ENCODE results near the gene MGARP. TPM values are rescaled to one million over a fixed set of nuclear protein-coding genes. Genes with fewer than 3 reads are reported as not detected.

Gene MGARP
- polyA plus RNA-seq, 1 donor (not counting 4 experiments of a cell fraction or from before 2014, with no cell fraction given) = 0.94 TPM

DNA sequence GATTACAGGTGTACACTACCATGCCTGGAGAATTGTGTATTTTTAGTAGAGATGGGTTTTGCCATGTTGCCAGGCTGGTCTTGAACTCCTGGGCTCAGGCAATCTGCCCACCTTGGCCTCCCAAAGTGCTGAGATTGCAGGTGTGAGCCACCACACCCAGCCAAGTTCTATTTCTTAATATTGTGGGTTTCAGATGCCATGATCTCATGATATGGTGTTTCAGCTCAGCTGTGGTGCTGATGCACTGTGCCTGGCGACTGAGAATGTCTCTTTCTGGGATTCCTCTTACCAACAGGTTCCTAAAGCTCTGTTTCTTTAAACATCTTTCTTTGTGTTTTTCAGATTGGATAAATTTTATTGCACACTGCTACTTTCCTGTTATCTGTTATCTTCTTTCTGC lies 39.5 kb upstream of the MGARP start:
- Histone ChIP-seq H3K9ac (ENCODE audit: control insufficient read depth, extremely low read depth, insufficient read depth, low read length) (no peak overlapping the region), H3K27me3 (ENCODE audit: control insufficient read depth, extremely low read depth, insufficient read depth, low read length) (no peaks in the 10 kb centered on the region), H3K4me1 (ENCODE audit: control insufficient read depth, extremely low read depth, insufficient read depth, low read length) (no peaks in the 10 kb centered on the region), H3K79me2 (ENCODE audit: control insufficient read depth, insufficient read depth, low read length) (peaks cover 98% of the 10 kb centered on the region), H3K9me1 (ENCODE audit: control insufficient read depth, extremely low read depth, insufficient read depth, low read length) (peaks cover 2% of the 10 kb centered on the region), H3K4me2 (ENCODE audit: control insufficient read depth, extremely low read depth, insufficient read depth, low read depth, low read length) (no peak overlapping the region), H3K27ac (ENCODE audit: control insufficient read depth, insufficient read depth, low read length) (no peak overlapping the region), H3K4me3 (ENCODE audit: control insufficient read depth in 2 of 3, extremely low read depth in 1 of 3, insufficient read depth in 2 of 3, low read depth in 1 of 3, low read length in 3 of 3) (no peak overlapping the region), H3K9me3 (ENCODE audit: control insufficient read depth, low read depth, low read length) (no peaks in the 10 kb centered on the region), H3K36me3 (ENCODE audit: control insufficient read depth in 2 of 2, extremely low read depth in 1 of 2, insufficient read depth in 2 of 2, low read length in 2 of 2) (no peaks in the 10 kb centered on the region), H4K20me1 (ENCODE audit: control insufficient read depth, extremely low read depth, insufficient read depth, low read length) (peaks cover 11% of the 10 kb centered on the region), H2AFZ (ENCODE audit: control insufficient read depth, low read length) (no peak overlapping the region)
- FAIRE-seq = no peak
- dilution Hi-C loops (cut with MboI; ENCODE audit: extremely low pct_ligation_motif_present, low sequenced_read_pairs) = no loop called here
- DNase-seq (ENCODE audit: low read depth, low spot score) = no peak
- TF ChIP-seq, protein P1, sequence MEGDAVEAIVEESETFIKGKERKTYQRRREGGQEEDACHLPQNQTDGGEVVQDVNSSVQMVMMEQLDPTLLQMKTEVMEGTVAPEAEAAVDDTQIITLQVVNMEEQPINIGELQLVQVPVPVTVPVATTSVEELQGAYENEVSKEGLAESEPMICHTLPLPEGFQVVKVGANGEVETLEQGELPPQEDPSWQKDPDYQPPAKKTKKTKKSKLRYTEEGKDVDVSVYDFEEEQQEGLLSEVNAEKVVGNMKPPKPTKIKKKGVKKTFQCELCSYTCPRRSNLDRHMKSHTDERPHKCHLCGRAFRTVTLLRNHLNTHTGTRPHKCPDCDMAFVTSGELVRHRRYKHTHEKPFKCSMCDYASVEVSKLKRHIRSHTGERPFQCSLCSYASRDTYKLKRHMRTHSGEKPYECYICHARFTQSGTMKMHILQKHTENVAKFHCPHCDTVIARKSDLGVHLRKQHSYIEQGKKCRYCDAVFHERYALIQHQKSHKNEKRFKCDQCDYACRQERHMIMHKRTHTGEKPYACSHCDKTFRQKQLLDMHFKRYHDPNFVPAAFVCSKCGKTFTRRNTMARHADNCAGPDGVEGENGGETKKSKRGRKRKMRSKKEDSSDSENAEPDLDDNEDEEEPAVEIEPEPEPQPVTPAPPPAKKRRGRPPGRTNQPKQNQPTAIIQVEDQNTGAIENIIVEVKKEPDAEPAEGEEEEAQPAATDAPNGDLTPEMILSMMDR (optimal IDR thresholded peaks at IDR 0.05 in 1 of 3, IDR thresholded peaks at IDR 0.05 in 1 of 3, conservative IDR thresholded peaks at IDR 0.05 in 1 of 3; ENCODE audit: extremely low read depth in 1 of 3, insufficient read depth in 2 of 3, low read length in 3 of 3) = no peak
- TF ChIP-seq EZH2 (IDR thresholded peaks at IDR 0.05; ENCODE audit: low read length) = no peak

DNA sequence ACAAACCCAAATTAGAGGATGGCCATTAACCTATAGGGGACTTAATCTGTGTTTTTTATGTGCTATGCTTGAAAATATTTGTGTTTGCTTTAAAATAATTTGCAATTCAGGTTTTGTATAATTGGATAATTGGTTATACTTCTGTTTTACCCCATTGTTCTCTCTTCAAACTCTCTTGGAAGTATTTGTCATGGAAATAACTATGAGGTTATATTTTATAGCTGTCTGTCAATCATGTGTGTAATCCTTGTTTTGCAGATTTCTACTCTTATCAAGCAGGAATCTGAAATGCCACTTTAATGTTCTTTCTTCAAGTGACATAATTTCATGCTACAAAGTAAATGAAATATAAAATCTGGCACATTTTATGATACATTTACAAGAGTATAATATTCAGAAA lies 37.6 kb upstream of the MGARP start:
- Histone ChIP-seq H3K9ac (ENCODE audit: control insufficient read depth, extremely low read depth, insufficient read depth, low read length) (no peak overlapping the region), H3K4me2 (ENCODE audit: control insufficient read depth, extremely low read depth, insufficient read depth, low read depth, low read length) (no peak overlapping the region), H3K9me1 (ENCODE audit: control insufficient read depth, extremely low read depth, insufficient read depth, low read length) (no peaks in the 10 kb centered on the region), H3K36me3 (ENCODE audit: control insufficient read depth in 2 of 2, extremely low read depth in 1 of 2, insufficient read depth in 2 of 2, low read length in 2 of 2) (no peaks in the 10 kb centered on the region), H3K27me3 (ENCODE audit: control insufficient read depth, extremely low read depth, insufficient read depth, low read length) (no peaks in the 10 kb centered on the region), H3K79me2 (ENCODE audit: control insufficient read depth, insufficient read depth, low read length) (peaks cover 98% of the 10 kb centered on the region), H3K4me1 (ENCODE audit: control insufficient read depth, extremely low read depth, insufficient read depth, low read length) (no peaks in the 10 kb centered on the region), H2AFZ (ENCODE audit: control insufficient read depth, low read length) (no peak overlapping the region), H3K27ac (ENCODE audit: control insufficient read depth, insufficient read depth, low read length) (no peak overlapping the region), H3K4me3 (ENCODE audit: control insufficient read depth in 2 of 3, extremely low read depth in 1 of 3, insufficient read depth in 2 of 3, low read depth in 1 of 3, low read length in 3 of 3) (no peak overlapping the region), H4K20me1 (ENCODE audit: control insufficient read depth, extremely low read depth, insufficient read depth, low read length) (peaks cover 11% of the 10 kb centered on the region), H3K9me3 (ENCODE audit: control insufficient read depth, low read depth, low read length) (no peaks in the 10 kb centered on the region)
- dilution Hi-C loops (cut with MboI; ENCODE audit: extremely low pct_ligation_motif_present, low sequenced_read_pairs) = no loop called here
- DNase-seq (ENCODE audit: low read depth, low spot score) (no peak), FAIRE-seq (no peak)
- TF ChIP-seq, protein P1 (optimal IDR thresholded peaks at IDR 0.05 in 1 of 3, IDR thresholded peaks at IDR 0.05 in 1 of 3, conservative IDR thresholded peaks at IDR 0.05 in 1 of 3; ENCODE audit: extremely low read depth in 1 of 3, insufficient read depth in 2 of 3, low read length in 3 of 3) = no peak
- TF ChIP-seq EZH2 (IDR thresholded peaks at IDR 0.05; ENCODE audit: low read length) = no peak
